HAP-1 (cell line): ENCODE data around the gene GLIS2.

ENCODE experiments used
- DNase-seq, 2 experiments: peaks; one replicate each; pipeline ENCODE4 v3.0.0-alpha.2; 2016 to 2020; ENCODE audit warnings: low spot score in 2 of 2
- H3K27me3 ChIP-seq: fragments of 250-450 bp; sonication (Bioruptor Pico); 2 replicates; pipeline ENCODE4 v1.5.1; 2020; ENCODE audit warnings: low read depth, mild to moderate bottlenecking, moderate library complexity
- H3K36me3 ChIP-seq: fragments of 250-450 bp; sonication (Bioruptor Pico); replicated peaks from 2 replicates; pipeline ENCODE4 v1.5.1; 2020; ENCODE audit warnings: mild to moderate bottlenecking
- H3K4me1 ChIP-seq: fragments of 250-450 bp; sonication (Bioruptor Pico); 2 replicates; pipeline ENCODE4 v1.5.1; 2020; ENCODE audit warnings: mild to moderate bottlenecking
- H3K4me3 ChIP-seq: fragments of 250-450 bp; sonication (Bioruptor Pico); 2 replicates; pipeline ENCODE4 v1.5.1; 2020; ENCODE audit warnings: mild to moderate bottlenecking, moderate library complexity
- H3K9me3 ChIP-seq: fragments of 250-450 bp; sonication (Bioruptor Pico); 2 replicates; pipeline ENCODE4 v1.5.1; 2020; ENCODE audit warnings: mild to moderate bottlenecking, moderate library complexity
- in situ Hi-C: fragments of 300-500 bp; cut with MboI; formaldehyde crosslinking; loops from 3 replicates; pipeline ENCODE4 v1.14.3; 2020; ENCODE audit warnings: low sequenced_read_pairs, inconsistent platforms, mixed read lengths

GLIS2 gene

GRCh38 chr16:4373356-4373908, 57.6 kb downstream of the GLIS2 start:
- H3K9me3 ChIP-seq = no peaks in the 10 kb centered on the region
- no peaks in the 10 kb centered on the region for H3K36me3 ChIP-seq
- no peak for DNase-seq
- in situ Hi-C loops = no loop called here
- no peak overlapping the region for H3K4me3 ChIP-seq
- H3K27me3 ChIP-seq = no peaks in the 10 kb centered on the region
- no peaks in the 10 kb centered on the region for H3K4me1 ChIP-seq

- Histone ChIP-seq H3K4me1 (no peaks in the 10 kb centered on the region), H3K9me3 (no peaks in the 10 kb centered on the region), H3K36me3 (no peaks in the 10 kb centered on the region), H3K4me3 (no peak overlapping the region), H3K27me3 (no peaks in the 10 kb centered on the region)
- in situ Hi-C loops = no loop called here
- no peak for DNase-seq
These were observed 58.3 kb downstream of the GLIS2 start for GRCh38 chr16:4373909-4374742.

DNA sequence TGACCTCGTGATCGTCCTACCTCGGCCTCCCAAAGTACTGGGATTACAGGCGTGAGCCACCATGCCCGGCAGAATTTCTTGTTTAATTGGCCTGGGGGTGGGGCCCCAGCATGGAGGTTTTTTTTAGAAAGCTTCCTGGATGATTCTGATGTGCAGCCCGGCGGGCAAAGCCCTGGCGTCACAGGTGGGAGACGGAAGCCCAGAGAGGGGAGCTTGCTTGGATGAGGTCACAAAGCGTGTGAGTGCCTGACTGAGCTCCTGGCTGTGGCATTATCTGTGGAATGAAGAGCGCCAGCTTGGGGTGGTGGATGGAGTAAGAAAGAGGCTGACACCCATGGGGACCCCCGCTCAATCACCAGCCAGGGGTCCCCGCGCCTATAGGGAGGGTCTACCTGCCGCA, 59.9 kb downstream of the GLIS2 start:
- Histone ChIP-seq H3K4me1 (no peaks in the 10 kb centered on the region), H3K36me3 (no peaks in the 10 kb centered on the region), H3K27me3 (no peaks in the 10 kb centered on the region), H3K4me3 (no peak overlapping the region), H3K9me3 (no peaks in the 10 kb centered on the region)
- no peak for DNase-seq
- in situ Hi-C loops = no loop called here

- H3K4me1 ChIP-seq = no peaks in the 10 kb centered on the region
- no peaks in the 10 kb centered on the region for H3K27me3 ChIP-seq
- in situ Hi-C loops = no loop called here
- H3K9me3 ChIP-seq = no peaks in the 10 kb centered on the region
- DNase-seq = no peak
- H3K4me3 ChIP-seq = no peak overlapping the region
- no peaks in the 10 kb centered on the region for H3K36me3 ChIP-seq
These were observed 60.4 kb downstream of the GLIS2 start for GRCh38 chr16:4376126-4376892.

- H3K27me3 ChIP-seq = no peaks in the 10 kb centered on the region
- H3K4me3 ChIP-seq = no peak overlapping the region
- in situ Hi-C loops = no loop called here
- no peaks in the 10 kb centered on the region for H3K36me3 ChIP-seq
- no peaks in the 10 kb centered on the region for H3K9me3 ChIP-seq
- no peak for DNase-seq
- no peaks in the 10 kb centered on the region for H3K4me1 ChIP-seq
These were observed 61.2 kb downstream of the GLIS2 start for GRCh38 chr16:4376893-4377572.

GRCh38 chr16:4377573-4378154, 61.8 kb downstream of the GLIS2 start:
- no peak for DNase-seq
- H3K27me3 ChIP-seq = no peaks in the 10 kb centered on the region
- no peak overlapping the region for H3K4me3 ChIP-seq
- in situ Hi-C loops = no loop called here
- H3K4me1 ChIP-seq = no peaks in the 10 kb centered on the region
- H3K36me3 ChIP-seq = no peaks in the 10 kb centered on the region
- H3K9me3 ChIP-seq = no peaks in the 10 kb centered on the region

DNA sequence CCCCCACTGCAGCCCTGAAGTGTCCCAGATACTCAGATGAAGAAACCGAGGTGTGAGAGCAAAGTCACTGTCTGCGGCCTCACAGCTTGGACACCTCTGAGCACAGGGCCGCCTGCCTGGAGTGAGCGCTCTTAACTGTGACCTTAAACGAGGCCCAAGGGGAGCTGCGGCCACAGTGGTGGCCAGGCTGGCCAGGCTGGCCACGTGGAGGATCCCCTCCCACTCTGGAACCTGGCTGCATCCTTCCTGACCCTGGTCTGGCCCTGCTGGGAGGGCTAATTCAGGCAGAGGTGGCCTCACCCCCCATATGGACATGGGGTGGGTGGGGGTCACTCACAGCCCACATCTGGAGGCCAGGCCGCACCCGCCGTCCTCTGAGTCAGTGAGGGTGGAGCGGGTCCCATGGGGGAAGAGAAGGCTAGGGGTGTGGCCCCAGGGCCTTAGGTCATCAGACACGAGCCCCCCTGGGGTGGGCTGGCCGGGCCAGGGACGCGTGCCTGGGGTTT, 62.3 kb downstream of the GLIS2 start:
- Histone ChIP-seq H3K4me1 (no peaks in the 10 kb centered on the region), H3K36me3 (no peaks in the 10 kb centered on the region), H3K27me3 (no peaks in the 10 kb centered on the region), H3K9me3 (no peaks in the 10 kb centered on the region), H3K4me3 (no peak overlapping the region)
- in situ Hi-C loops = no loop called here
- DNase-seq = no peak

DNA sequence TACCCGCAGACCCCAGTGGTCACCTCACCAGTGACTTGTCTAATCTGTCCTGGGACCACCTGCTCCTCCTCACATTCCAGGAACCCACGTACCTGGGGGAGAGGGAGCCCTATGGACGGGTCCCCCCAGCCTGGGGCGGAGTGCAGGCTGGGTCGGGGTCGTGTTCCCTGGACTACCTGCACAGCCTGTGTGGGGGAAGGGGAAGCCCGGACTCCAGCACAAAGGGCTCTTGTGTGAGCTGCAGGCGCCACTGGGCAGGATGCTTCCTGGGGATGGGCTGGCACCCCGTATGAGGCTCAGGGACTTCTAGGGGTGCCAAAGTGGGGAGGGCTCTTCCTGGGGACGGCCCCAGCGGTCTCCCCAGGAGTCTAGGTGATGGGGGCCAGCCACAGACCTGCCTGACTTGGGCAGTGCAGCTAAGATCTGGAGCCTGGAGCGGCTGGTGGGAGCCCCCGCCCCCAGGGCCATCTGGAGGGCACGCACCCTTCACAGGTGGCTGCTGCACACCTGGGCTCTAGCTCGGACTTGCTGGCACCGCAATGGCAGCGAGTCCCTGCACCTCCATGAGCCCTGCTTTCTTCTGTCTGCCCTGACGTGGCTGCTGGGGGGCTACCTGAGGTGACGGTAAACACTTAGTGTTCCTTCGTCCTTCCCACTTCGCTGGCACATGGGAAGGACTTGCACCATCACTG, 63.3 kb downstream of the GLIS2 start:
- no peaks in the 10 kb centered on the region for H3K36me3 ChIP-seq
- H3K9me3 ChIP-seq = no peaks in the 10 kb centered on the region
- in situ Hi-C loops = no loop called here
- no peak overlapping the region for H3K4me3 ChIP-seq
- no peaks in the 10 kb centered on the region for H3K4me1 ChIP-seq
- no peaks in the 10 kb centered on the region for H3K27me3 ChIP-seq
- DNase-seq = no peak

- Histone ChIP-seq H3K27me3 (no peaks in the 10 kb centered on the region), H3K4me1 (no peaks in the 10 kb centered on the region), H3K9me3 (no peaks in the 10 kb centered on the region), H3K4me3 (no peak overlapping the region), H3K36me3 (no peaks in the 10 kb centered on the region)
- in situ Hi-C loops = no loop called here
- DNase-seq = no peak
These were observed 64.5 kb downstream of the GLIS2 start for GRCh38 chr16:4380119-4381063.

DNA sequence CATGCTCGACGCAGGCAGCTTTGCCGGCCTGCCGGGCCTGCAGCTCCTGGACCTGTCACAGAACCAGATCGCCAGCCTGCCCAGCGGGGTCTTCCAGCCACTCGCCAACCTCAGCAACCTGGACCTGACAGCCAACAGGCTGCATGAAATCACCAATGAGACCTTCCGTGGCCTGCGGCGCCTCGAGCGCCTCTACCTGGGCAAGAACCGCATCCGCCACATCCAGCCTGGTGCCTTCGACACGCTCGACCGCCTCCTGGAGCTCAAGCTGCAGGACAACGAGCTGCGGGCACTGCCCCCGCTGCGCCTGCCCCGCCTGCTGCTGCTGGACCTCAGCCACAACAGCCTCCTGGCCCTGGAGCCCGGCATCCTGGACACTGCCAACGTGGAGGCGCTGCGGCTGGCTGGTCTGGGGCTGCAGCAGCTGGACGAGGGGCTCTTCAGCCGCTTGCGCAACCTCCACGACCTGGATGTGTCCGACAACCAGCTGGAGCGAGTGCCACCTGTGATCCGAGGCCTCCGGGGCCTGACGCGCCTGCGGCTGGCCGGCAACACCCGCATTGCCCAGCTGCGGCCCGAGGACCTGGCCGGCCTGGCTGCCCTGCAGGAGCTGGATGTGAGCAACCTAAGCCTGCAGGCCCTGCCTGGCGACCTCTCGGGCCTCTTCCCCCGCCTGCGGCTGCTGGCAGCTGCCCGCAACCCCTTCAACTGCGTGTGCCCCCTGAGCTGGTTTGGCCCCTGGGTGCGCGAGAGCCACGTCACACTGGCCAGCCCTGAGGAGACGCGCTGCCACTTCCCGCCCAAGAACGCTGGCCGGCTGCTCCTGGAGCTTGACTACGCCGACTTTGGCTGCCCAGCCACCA, 65.4 kb downstream of the GLIS2 start:
- DNase-seq = no peak
- no peaks in the 10 kb centered on the region for H3K36me3 ChIP-seq
- no peaks in the 10 kb centered on the region for H3K27me3 ChIP-seq
- H3K4me1 ChIP-seq = no peaks in the 10 kb centered on the region
- no peaks in the 10 kb centered on the region for H3K9me3 ChIP-seq
- in situ Hi-C loops = no loop called here
- no peak overlapping the region for H3K4me3 ChIP-seq

DNA sequence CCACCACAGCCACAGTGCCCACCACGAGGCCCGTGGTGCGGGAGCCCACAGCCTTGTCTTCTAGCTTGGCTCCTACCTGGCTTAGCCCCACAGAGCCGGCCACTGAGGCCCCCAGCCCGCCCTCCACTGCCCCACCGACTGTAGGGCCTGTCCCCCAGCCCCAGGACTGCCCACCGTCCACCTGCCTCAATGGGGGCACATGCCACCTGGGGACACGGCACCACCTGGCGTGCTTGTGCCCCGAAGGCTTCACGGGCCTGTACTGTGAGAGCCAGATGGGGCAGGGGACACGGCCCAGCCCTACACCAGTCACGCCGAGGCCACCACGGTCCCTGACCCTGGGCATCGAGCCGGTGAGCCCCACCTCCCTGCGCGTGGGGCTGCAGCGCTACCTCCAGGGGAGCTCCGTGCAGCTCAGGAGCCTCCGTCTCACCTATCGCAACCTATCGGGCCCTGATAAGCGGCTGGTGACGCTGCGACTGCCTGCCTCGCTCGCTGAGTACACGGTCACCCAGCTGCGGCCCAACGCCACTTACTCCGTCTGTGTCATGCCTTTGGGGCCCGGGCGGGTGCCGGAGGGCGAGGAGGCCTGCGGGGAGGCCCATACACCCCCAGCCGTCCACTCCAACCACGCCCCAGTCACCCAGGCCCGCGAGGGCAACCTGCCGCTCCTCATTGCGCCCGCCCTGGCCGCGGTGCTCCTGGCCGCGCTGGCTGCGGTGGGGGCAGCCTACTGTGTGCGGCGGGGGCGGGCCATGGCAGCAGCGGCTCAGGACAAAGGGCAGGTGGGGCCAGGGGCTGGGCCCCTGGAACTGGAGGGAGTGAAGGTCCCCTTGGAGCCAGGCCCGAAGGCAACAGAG, 66.3 kb downstream of the GLIS2 start:
- H3K4me3 ChIP-seq = no peak overlapping the region
- in situ Hi-C loops = no loop called here
- H3K9me3 ChIP-seq = no peaks in the 10 kb centered on the region
- H3K36me3 ChIP-seq = no peaks in the 10 kb centered on the region
- no peaks in the 10 kb centered on the region for H3K4me1 ChIP-seq
- DNase-seq = no peak
- H3K27me3 ChIP-seq = no peaks in the 10 kb centered on the region
